HG02884 (cell line): ENCODE results near the gene EYA2.
"Not testable (repeated sequence)": the region's sequence is repeated elsewhere in the genome, so short reads cannot be mapped to it uniquely, and the experiment has no call there.

ENCODE experiments used
- ATAC-seq: cut with Tn5 transposase; IDR thresholded peaks from one replicate; pipeline ENCODE4 v1.9.1; 2021; ENCODE audit warnings: mild to moderate bottlenecking, moderate library complexity; ENCODE audit not compliant: unreplicated experiment

The EYA2 gene

DNA sequence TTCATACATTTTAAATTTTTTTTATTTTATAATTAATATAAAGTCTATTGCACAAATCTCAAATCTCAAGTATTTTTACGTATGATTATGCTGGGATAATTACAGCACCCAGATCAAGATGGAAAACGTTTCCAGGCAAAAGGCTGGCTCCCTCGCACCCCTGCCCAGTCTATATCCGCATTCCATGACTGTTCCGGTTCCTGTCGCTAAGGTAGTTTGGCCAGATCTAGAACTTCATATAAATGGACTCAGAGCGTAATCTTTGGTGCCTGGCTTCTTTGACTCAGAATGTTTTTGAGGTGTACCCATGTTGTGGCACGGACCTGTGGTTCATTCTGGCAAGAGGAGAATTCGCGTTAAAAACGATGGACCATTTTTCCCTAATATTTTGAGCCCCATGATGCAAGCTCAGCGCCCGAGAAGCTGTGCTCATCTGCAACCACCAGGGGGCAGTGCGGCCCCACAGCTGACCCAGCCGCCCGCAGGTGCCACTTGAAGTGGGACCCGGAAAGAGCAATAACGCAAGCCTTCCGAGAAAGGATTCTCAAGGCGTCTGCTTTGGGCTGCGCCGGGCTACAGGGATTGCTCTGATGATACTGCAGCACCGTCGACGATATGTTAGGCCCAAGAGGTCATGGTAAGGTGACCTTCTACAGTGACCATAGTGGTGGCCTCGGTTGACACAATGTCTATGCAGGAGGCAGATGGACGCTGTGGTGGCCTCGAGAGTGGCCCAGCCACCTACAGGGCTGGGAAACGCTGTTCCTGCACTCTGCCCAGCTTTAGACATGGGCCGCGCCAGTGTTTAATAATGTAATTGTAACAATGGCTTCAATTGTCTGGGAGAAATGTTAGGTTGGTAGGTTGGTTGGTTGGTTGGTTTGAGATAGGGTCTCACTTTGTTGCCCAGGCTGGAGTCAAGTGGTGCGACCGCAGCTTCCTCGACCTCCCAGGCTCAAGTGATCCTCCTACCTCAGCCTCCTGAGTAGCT is 301.7 kb downstream of the EYA2 start:
- ATAC-seq: no peak

DNA sequence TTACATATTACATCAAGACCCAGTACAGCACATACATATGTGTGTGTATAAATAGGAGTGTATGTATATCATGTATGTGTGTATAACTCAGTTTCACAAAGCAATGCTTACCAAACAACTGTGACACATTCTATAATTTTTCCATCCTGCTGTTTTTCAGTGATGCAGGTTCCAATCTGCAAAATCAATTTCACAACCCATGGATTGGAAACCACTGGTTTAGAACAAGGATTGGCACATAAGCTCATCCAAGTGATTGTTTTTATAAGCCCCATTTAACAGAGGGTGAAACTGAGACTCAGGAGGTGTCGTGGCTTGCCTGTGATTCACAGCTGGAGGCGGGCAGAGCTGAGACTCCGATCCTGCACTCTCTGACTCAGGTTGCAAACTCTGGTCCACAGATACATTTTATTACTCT is 303.6 kb downstream of the EYA2 start:
- no peak for ATAC-seq

DNA sequence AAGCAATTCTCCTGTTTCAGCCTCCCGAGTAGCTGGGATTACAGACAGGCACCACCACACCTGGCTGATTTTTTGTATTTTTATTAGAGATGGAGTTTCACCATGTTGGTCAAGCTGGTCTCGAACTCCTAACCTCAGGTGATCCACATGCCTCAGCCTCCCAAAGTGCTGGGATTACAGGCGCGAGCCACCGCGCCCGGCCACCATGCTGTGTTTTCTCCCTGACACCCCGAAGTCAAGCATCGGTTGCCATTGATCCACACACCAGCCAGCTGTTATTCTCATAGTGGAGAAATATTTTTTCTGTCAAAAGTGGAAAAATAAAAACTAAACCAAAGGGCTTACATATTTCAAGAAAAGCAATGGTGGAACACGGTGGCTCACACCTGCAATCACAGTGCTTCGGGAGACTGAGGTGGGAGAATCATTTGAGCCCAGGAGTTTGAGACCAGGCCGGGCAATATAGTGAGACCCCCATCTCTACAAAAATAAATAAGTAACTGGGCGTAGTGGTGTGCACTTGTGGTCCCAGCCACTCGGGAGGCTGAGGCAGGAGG is 304.4 kb downstream of the EYA2 start:
- no peak for ATAC-seq

GRCh38 chr20:47201074-47201730 is 306.6 kb downstream of the EYA2 start:
- no peak for ATAC-seq

DNA sequence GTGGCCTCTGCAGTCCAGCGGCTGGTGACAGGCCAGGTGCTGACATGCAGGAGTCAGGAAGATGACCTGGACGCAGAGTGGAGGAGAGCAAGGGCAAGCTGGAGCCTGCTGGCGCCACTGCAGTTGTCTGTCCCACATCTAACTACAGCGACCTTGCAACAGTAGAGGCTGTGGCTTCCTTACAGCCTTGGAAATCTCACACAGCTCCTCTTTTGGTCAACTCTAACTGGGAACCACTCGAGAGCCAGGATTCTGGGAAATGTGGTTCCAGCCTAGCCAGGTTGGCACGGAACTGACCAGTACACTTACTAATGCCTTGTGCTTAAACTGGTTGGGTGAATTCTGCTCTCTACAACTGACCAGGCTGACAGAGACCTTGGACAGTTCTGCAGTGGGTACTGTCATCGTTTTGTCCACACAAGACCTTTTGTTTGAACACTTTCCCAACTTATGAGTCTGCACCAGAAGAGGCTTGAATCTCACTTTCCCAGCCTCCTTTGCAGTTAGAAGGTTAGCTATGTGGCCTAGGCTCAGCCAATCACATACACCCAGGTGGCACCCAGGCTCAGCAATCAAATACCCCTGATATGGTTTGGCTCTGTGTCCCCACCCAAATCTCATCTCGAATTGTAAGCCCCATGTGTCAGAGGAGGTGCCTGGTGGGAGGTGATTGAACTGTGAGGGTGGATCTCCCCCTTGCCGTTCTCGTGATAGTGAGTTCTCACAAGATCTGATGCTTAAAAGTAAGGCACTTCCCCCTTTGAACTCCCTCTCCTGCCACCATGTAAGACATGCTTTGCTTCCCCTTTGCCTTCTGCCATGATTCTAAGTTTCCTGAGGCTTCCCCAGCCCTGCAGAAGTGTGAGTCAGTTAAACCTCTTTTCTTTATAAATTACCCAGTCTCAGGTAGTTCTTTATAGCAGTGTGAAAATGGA is 308.4 kb downstream of the EYA2 start:
- ATAC-seq: no peak

DNA sequence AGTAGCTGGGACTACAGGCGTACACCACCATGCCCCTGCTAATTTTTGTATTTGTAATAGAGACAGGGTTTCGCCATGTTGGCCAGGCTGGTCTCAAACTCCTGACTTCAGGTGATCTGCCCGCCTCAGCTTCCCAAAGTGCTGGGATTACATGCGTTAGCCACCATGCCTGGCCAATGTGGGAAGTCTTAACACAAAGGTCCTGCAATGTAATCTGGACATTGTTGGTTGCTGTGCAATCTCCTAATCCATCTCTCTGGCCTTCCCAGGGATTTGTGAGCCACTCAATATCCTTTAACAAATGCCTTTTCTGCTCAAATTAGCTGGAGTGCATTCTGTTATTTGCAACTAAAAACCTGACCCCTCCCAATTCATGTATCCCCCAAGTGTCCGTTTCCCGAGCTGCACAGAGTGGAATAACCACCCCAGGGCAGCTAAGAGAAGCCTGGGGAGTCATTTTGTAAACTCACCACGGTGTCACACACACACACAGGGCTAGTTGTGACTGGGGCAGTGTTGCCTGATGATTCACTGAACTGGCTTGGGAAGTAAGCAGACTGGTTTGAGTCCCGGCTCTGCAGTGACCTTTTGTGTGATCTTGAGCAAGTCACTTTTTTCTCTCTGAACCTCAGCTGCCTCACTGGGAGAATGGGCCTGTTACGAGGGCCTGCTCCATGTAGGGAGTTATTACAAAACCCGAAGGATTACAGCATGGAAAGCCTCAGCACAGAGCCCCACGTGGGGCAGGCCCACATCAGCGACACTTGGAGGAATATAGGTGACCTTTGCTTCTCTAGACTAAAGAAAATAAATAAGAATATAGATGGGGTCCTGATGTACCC is 309.6 kb downstream of the EYA2 start:
- ATAC-seq: no peak

DNA sequence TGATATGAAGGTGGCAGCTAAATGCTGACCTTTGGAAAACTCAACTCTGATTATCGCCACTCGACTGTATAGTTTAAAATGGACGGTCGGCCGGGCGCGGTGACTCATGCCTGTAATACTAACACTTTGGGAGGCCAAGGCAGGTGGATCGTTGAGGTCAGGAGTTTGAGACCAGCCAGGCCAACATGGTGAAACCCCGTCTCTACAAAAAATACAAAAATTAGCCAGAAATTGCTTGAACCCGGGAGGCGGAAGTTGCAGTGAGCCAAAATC is 310.1 kb downstream of the EYA2 start:
- ATAC-seq: not testable (repeated sequence)

DNA sequence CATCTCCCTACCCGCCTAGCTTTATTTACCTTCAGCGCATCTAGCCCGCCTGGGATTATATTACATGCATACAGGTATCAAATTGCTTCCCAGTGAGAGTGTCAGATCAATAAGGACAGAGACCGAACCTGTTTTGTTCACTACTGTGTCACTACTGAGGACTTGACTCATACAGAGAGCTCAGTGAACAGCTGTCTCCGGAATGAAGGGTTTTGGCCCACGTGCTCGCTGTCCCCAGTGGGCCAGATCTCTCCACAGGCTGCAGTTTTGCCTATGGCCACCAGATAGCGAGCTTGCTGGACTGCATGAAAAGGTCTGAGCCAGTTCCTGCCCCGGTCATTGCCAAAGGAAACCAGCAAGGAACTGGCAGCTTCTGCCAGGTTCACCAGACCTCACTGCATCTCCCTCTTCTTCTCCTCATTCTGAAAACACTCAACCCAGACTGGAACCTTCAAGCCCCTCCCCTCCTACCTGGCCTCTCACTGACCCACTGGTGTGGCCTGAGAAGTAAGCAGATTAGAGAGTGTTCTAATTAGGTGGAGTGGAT is 311.0 kb downstream of the EYA2 start:
- ATAC-seq: no peak

- ATAC-seq: not testable (repeated sequence)
Observed at GRCh38 chr20:47206552-47206951, 311.9 kb downstream of the EYA2 start.

- no peak for ATAC-seq
Observed at GRCh38 chr20:47206962-47207641, 312.5 kb downstream of the EYA2 start.

GRCh38 chr20:47208534-47209174 is 314.0 kb downstream of the EYA2 start:
- no peak for ATAC-seq

DNA sequence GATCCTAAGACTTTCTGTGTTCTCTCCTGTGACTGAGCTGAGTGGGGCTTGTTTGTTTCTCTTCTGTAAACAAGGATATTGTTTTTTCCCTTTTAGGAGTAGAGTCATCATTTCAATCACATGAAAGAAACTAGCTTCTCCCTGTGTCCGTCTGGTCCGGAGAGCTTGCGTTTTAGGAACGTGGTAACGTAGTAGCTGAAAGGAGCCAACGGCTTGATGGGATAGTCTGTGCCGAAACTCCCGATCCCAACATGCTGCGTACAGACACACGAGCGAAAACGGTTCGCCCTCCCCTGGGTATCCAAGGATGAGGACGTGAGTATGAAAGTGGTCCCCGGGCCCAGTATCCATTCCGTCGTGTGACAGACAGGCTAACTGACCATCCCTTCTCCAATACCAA is 315.3 kb downstream of the EYA2 start:
- no peak for ATAC-seq

DNA sequence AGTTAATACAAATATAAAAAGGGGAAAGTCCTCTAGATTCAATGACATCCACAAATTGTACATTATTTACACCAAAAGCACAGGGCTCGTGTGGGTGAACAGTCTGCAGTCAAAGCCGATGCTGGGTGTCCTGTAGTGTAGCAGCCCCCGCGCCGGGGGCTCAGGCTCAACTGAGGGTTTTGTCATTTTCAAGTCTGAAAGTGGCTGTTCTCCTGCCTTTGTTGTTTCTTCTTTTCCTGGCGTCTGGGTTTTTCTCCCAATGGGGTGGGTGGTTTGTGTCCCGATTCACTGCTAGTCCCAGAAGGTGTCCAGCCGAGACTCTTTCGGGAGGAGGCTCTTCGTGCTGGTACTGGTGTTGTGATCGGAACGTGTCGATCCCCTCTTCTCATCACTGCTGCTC is 315.8 kb downstream of the EYA2 start:
- no peak for ATAC-seq

- no peak for ATAC-seq
Observed at GRCh38 chr20:47211036-47211435, 316.4 kb downstream of the EYA2 start.

- no peak for ATAC-seq
Observed at GRCh38 chr20:47212606-47213207, 318.1 kb downstream of the EYA2 start.

DNA sequence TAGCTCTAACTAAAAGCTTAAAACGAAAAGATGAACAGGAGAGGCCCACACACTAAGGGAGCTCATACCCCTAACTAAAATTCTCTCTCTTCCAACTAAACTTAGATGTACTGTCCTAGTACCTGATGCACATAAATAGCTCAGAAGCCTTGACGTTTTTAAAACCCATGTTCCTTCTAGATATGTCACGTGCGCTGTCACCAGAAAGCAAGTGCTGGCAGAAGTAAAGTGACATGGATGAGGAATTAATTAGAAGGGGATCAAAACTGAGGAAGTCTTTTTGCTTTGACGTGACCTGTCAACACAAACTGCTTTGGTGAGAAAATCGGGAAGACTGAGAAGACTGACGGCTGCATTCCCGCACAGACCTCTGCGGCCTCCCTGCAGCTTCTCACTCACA is 319.3 kb downstream of the EYA2 start:
- no peak for ATAC-seq

DNA sequence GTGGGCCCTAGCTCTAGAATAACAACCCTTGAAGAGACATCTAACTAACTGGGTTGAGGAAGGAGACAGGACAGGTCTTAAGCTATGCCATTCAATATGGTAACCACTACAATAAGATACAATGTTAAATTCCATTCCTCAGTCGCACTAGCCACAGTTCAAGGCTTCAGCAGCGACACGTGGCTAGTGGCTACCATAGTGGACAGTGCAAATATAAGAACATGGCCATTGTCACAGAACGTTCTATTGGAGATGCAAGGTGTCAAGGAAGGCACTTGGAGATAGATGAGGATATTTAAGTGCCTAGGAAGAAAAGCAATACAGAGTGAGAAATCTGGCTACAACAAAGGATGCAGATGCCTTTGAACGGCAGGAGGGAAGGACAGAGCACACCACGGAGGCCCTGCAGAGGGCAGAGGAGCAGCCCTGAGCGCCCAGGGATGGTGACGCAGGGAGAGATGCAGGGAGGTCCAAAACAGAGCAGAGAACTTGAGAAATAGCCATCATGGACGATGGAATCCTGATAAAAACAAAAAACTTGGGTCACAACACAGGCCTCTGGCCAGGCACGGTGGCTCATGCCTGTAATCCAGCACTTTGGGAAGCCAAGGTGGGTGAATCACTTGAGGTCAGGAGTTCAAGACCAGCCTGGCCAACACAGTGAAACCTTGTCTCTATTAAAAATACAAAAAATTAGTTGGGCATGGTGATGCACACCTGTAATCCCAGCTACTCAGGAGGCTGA is 321.2 kb downstream of the EYA2 start:
- no peak for ATAC-seq
